B cell (primary cell): ENCODE measurements around the gene MTUS2. TPM values are rescaled to one million over a fixed set of nuclear protein-coding genes. Genes with fewer than 3 reads are reported as not detected.
A peak's percentile ranks its signal among the peaks of the same experiment; 100 is the strongest.

Experiments used
- ATAC-seq: fragments of 200-7000 bp; cut with Tn5 transposase; one replicate; pipeline ENCODE4 v1.10.0; 2021; ENCODE audit warnings: low read depth, mild to moderate bottlenecking, moderate number of reproducible peaks, moderate library complexity
- CTCF ChIA-PET: fragments of 350-600 bp; sonication (Branson Sonifier 250); formaldehyde crosslinking; loops from one replicate; lab custom pipeline; 2021; ENCODE audit warnings: antibody characterized with exemption, inconsistent platforms; lab: Charles Lee
- POLR2A ChIA-PET: fragments of 350-600 bp; sonication (Branson Sonifier 250); formaldehyde crosslinking; loops from one replicate; lab custom pipeline; 2021; ENCODE audit warnings: antibody characterized with exemption; lab: Charles Lee
- DNase-seq: peaks from one replicate; pipeline ENCODE4 v3.0.0; 2013
- H2AFZ ChIP-seq: 2 replicates; pipeline ENCODE4 v1.6.1; 2012; ENCODE audit warnings: mild to moderate bottlenecking, low read depth, low read length; ENCODE audit not compliant: insufficient read depth, poor library complexity, severe bottlenecking
- H3K27ac ChIP-seq, 2 donors: 1 replicate in 1 of 2; 2 replicates in 1 of 2; pipeline ENCODE4 v1.5.1; 2012 to 2013; ENCODE audit warnings: low read length in 2 of 2, mild to moderate bottlenecking in 2 of 2, moderate library complexity in 1 of 2
- H3K27me3 ChIP-seq, 4 experiments: fragments of 200-600 bp in 1 of 4; sonication (generic) in 1 of 4; replicated peaks in 1 of 4; 1 replicate in 2 of 4; 2 replicates in 2 of 4; pipeline versions ENCODE4 v1.6.1 to v1.7.0; 2013 to 2016; ENCODE audit warnings: low read length in 3 of 4, mild to moderate bottlenecking in 2 of 4, mixed read lengths in 1 of 4, moderate library complexity in 1 of 4; ENCODE audit not compliant: insufficient read depth in 4 of 4, control insufficient read depth in 3 of 4; ENCODE audit errors: control extremely low read depth in 1 of 4
- H3K36me3 ChIP-seq, 2 experiments: replicated peaks in 1 of 2; 1 replicate in 1 of 2; 2 replicates in 1 of 2; pipeline versions ENCODE4 v1.6.1 to v1.7.1; 2013; ENCODE audit warnings: low read length in 1 of 2; ENCODE audit not compliant: insufficient read depth in 2 of 2, control insufficient read depth in 1 of 2; ENCODE audit errors: control extremely low read depth in 1 of 2, extremely low read depth in 1 of 2
- H3K4me1 ChIP-seq, 2 donors: fragments of 200-600 bp in 1 of 2; sonication (generic) in 1 of 2; 1 replicate in 1 of 2; 2 replicates in 1 of 2; pipeline versions ENCODE4 v1.5.1 to v1.6.1; 2013 to 2017; ENCODE audit warnings: low read length in 2 of 2; ENCODE audit not compliant: control insufficient read depth in 2 of 2, insufficient read depth in 2 of 2
- H3K4me2 ChIP-seq: replicated peaks from 2 replicates; pipeline ENCODE3; 2012; ENCODE audit warnings: mild to moderate bottlenecking, low read depth, low read length; ENCODE audit not compliant: poor library complexity, severe bottlenecking
- H3K4me3 ChIP-seq, 5 experiments: fragments of 200-600 bp in 1 of 5; sonication (generic) in 1 of 5; 1 replicate in 3 of 5; 2 replicates in 2 of 5; pipeline versions ENCODE4 v1.5.1 to v1.7.0; 2011 to 2016; ENCODE audit warnings: low read length in 4 of 5, mild to moderate bottlenecking in 4 of 5, low read depth in 2 of 5, control low read depth in 1 of 5, moderate library complexity in 1 of 5; ENCODE audit not compliant: insufficient read depth in 1 of 5; ENCODE audit errors: control extremely low read depth in 1 of 5, extremely low read depth in 1 of 5
- H3K79me2 ChIP-seq: fragments of 200-600 bp; sonication (generic); one replicate; pipeline ENCODE4 v1.6.0; 2016; ENCODE audit warnings: low read length; ENCODE audit not compliant: control insufficient read depth, insufficient read depth
- H3K9ac ChIP-seq: fragments of 200-600 bp; sonication (generic); 2 replicates; pipeline ENCODE4 v1.6.1; 2017; ENCODE audit warnings: mild to moderate bottlenecking, low read length, moderate library complexity
- H3K9me3 ChIP-seq, 3 donors: one replicate each; pipeline versions ENCODE4 v1.6.1 to v1.7.1; 2013; ENCODE audit warnings: low read length in 2 of 3; ENCODE audit not compliant: control insufficient read depth in 2 of 3, insufficient read depth in 1 of 3; ENCODE audit errors: control extremely low read depth in 1 of 3
- H4K20me1 ChIP-seq: 2 replicates; pipeline ENCODE4 v1.6.0; 2012; ENCODE audit warnings: mild to moderate bottlenecking, low read length; ENCODE audit not compliant: insufficient read depth, control insufficient read depth, poor library complexity, severe bottlenecking
- H3K27ac Mint-ChIP-seq: one replicate; pipeline ENCODE4 v1.8.0; 2021; ENCODE audit warnings: mixed read lengths
- H3K27me3 Mint-ChIP-seq: one replicate; pipeline ENCODE4 v1.8.0; 2021; ENCODE audit warnings: mixed read lengths
- H3K4me1 Mint-ChIP-seq: one replicate; pipeline ENCODE4 v1.8.0; 2021; ENCODE audit warnings: mixed read lengths
- H3K4me3 Mint-ChIP-seq: one replicate; pipeline ENCODE4 v1.8.0; 2021; ENCODE audit warnings: mixed read lengths
- H3K9me3 Mint-ChIP-seq: one replicate; pipeline ENCODE4 v1.8.0; 2022; ENCODE audit warnings: mixed read lengths; ENCODE audit not compliant: insufficient read depth
- CTCF ChIP-seq: fragments of 200-600 bp; IDR thresholded peaks from one replicate; pipeline ENCODE4 v1.8.0; 2022; ENCODE audit warnings: antibody characterized with exemption, mild to moderate bottlenecking
- EZH2 ChIP-seq: IDR thresholded peaks from 2 replicates; pipeline ENCODE4 v1.6.1; 2012; ENCODE audit warnings: borderline replicate concordance, low read depth, mild to moderate bottlenecking, moderate library complexity, low read length; ENCODE audit not compliant: insufficient read depth, poor library complexity, severe bottlenecking
- WGBS: methylation state at CpG from one replicate; pipeline ENCODE4 v1.1.5; 2013; ENCODE audit warnings: missing lambda C conversion rate; ENCODE audit not compliant: insufficient coverage; 5-methylcytosine and 5-hydroxymethylcytosine counted together
- intact Hi-C: fragments of 100-400 bp; cut with micrococcal nuclease; formaldehyde crosslinking; loops from one replicate; pipeline ENCODE4 v1.10.0; 2022
- polyA plus RNA-seq: library from polyadenylated mRNA; depleted of rRNA; stranded (reverse); fragments of >200 nt; gene quantifications from 2 replicates; pipeline ENCODE4 v1.2.3, GENCODE V29; 2012
- total RNA-seq, 2 donors: library from RNA; stranded (reverse); fragments of 120-200 nt in 1 of 2; gene quantifications; 1 replicate in 1 of 2; 2 replicates in 1 of 2; pipeline versions ENCODE4 v1.2.3 to v1.2.4, GENCODE V29; 2013 to 2022

MTUS2 gene
- total and polyA plus RNA-seq, 2 donors (not counting 1 experiment from before 2014, with no cell fraction given): 0.12 TPM; not detected in 1

GRCh38 chr13:29434217-29434945, 614.2 kb downstream of the MTUS2 start:
- peak overlapping the region; percentile 34 for H3K27ac Mint-ChIP-seq
- no peak for TF ChIP-seq EZH2
- no peak for TF ChIP-seq CTCF
- Histone ChIP-seq H2AFZ (peak overlapping the region; percentile 1), H3K79me2 (no peaks in the 10 kb centered on the region), H3K27me3 (peaks cover 0 to 18% (median 7%) of the 10 kb centered on the region in 4 experiments), H3K4me1 (peaks cover 12 to 20% of the 10 kb centered on the region in 2 donors), H3K4me3 (no peak overlapping the region), H4K20me1 (no peaks in the 10 kb centered on the region), H3K4me2 (peak overlapping the region; percentile 39), H3K9me3 (peaks cover 0 to 2% (median 0%) of the 10 kb centered on the region in 3 donors), H3K9ac (no peak overlapping the region), H3K27ac (peak overlapping the region in 1 of 2 donors; percentile 4), H3K36me3 (no peaks in the 10 kb centered on the region)
- ChIA-PET CTCF (interaction anchor here (1.4 kb wide), 1 partner anchor 353 kb away, joined by 3 read pairs; no protein-coding TSS in a partner anchor), POLR2A (no interaction called here)
- H3K27me3 Mint-ChIP-seq: peaks cover 26% of the 10 kb centered on the region
- 20% methylated on average over 7 of the region's 8 CpGs for WGBS
- ATAC-seq: peak; percentile 78
- peak; percentile 69 for DNase-seq
- no peaks in the 10 kb centered on the region for H3K9me3 Mint-ChIP-seq
- peaks cover 11% of the 10 kb centered on the region for H3K4me1 Mint-ChIP-seq
- intact Hi-C loops: no loop called here
- H3K4me3 Mint-ChIP-seq: peak overlapping the region; percentile 30
